Gastroesophageal sphincter (tissue), 4 donors: ENCODE measurements around the gene SPEF2. TPM values are rescaled to one million over a fixed set of nuclear protein-coding genes. Genes with fewer than 3 reads are reported as not detected.

ENCODE experiments used
- ATAC-seq: fragments of 150-250 bp; one replicate; pipeline ENCODE4 v1.9.1; 2016; ENCODE audit warnings: mild to moderate bottlenecking, moderate library complexity
- H3K27ac ChIP-seq, 4 donors: fragments of 200-600 bp; sonication (generic) in 3 of 4; 1 replicate in 3 of 4; 2 replicates in 1 of 4; pipeline ENCODE4 v1.5.1; 2016 to 2019
- H3K27me3 ChIP-seq: fragments of 200-600 bp; sonication (generic); one replicate; pipeline ENCODE4 v1.5.1; 2019
- H3K36me3 ChIP-seq, 2 donors: fragments of 200-600 bp; sonication (generic); one replicate each; pipeline ENCODE4 v1.5.1; 2019; ENCODE audit warnings: control low read depth in 1 of 2
- H3K4me1 ChIP-seq, 3 donors: fragments of 200-600 bp; sonication (generic); 1 replicate in 2 of 3; 2 replicates in 1 of 3; pipeline ENCODE4 v1.5.1; 2016 to 2019; ENCODE audit warnings: control low read depth in 2 of 3
- H3K4me3 ChIP-seq, 2 donors: fragments of 200-600 bp; sonication (generic); one replicate each; pipeline ENCODE4 v1.5.1; 2019; ENCODE audit warnings: mild to moderate bottlenecking in 1 of 2, moderate library complexity in 1 of 2
- H3K9me3 ChIP-seq, 3 donors: fragments of 200-600 bp; sonication (generic); one replicate each; pipeline ENCODE4 v1.5.1; 2017 to 2019; ENCODE audit warnings: control low read depth in 2 of 3
- EP300 ChIP-seq: sonication (generic); formaldehyde crosslinking; IDR thresholded peaks from one replicate; pipeline ENCODE4 v1.6.1; 2017; ENCODE audit warnings: antibody characterized with exemption, mild to moderate bottlenecking
- POLR2A ChIP-seq, 2 donors: fragments of 450-650 bp; IDR thresholded peaks; one replicate each; pipeline ENCODE4 v1.6.1; 2017; ENCODE audit warnings: antibody characterized with exemption in 2 of 2, mild to moderate bottlenecking in 2 of 2, moderate library complexity in 1 of 2
- POLR2AphosphoS5 ChIP-seq: sonication (generic); formaldehyde crosslinking; IDR thresholded peaks from one replicate; pipeline ENCODE4 v1.6.1; 2017; ENCODE audit warnings: antibody characterized with exemption
- WGBS, 2 donors: methylation state at CpG; one replicate each; pipeline ENCODE4 v1.1.5; 2018; ENCODE audit warnings: low coverage in 1 of 2; 5-methylcytosine and 5-hydroxymethylcytosine counted together
- total RNA-seq, 4 donors: library from RNA; depleted of rRNA; stranded (reverse); fragments of >200 nt; gene quantifications; one replicate each; pipeline ENCODE4 v1.1.0, GENCODE V29; 2016
- TF ChIP-seq, protein P1 (sequence below), 4 experiments: fragments of 200-600 bp in 2 of 4; fragments of 450-650 bp in 2 of 4; sonication (generic) in 1 of 4; IDR thresholded peaks; one replicate each; pipeline ENCODE4 v1.5.1; 2017 to 2019; ENCODE audit warnings: antibody characterized with exemption in 4 of 4, mild to moderate bottlenecking in 2 of 4, moderate library complexity in 2 of 4

Gene SPEF2
- total RNA-seq, 4 donors from 2014 or later, result 2.1 to 5.8 (median 3.1) TPM

DNA sequence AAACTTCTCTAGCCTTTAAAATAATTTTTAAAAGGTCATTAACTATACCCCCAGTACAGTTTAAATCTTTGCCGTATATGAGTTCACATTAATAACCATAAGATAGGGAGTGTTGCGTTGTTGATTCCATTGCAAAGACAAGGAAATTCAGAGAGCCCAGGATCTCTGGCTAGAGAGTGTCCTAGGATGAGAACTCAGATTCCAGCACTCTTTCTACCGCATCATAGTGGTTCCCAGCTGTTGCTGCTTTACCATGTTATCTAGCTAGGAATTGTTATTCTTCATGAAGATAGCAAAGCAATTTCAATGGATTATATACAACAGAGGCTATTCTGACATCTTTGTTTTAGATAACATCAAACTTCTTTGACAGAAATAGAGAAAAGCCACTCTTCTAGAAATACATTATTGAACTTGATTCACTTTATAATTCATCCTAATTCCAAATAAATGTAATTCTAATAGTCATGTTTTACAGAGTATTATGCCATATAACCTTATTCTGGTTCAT, 160.7 kb downstream of the SPEF2 start:
- H3K27ac ChIP-seq, result no peak overlapping the region
- peaks cover 0 to 9% (median 0%) of the 10 kb centered on the region in 3 donors for H3K4me1 ChIP-seq
- no peaks in the 10 kb centered on the region for H3K27me3 ChIP-seq
- H3K9me3 ChIP-seq, result no peaks in the 10 kb centered on the region
- 71 to 92% methylated on average over 3 of the region's 3 CpGs for WGBS, 2 donors
- H3K4me3 ChIP-seq, result no peak overlapping the region
- ATAC-seq, result no peak
- H3K36me3 ChIP-seq, result no peaks in the 10 kb centered on the region
- no peak for TF ChIP-seq POLR2A (IDR thresholded peaks at IDR 0.05)
- TF ChIP-seq EP300, result no peak
- no peak for TF ChIP-seq POLR2AphosphoS5
- TF ChIP-seq, protein P1, sequence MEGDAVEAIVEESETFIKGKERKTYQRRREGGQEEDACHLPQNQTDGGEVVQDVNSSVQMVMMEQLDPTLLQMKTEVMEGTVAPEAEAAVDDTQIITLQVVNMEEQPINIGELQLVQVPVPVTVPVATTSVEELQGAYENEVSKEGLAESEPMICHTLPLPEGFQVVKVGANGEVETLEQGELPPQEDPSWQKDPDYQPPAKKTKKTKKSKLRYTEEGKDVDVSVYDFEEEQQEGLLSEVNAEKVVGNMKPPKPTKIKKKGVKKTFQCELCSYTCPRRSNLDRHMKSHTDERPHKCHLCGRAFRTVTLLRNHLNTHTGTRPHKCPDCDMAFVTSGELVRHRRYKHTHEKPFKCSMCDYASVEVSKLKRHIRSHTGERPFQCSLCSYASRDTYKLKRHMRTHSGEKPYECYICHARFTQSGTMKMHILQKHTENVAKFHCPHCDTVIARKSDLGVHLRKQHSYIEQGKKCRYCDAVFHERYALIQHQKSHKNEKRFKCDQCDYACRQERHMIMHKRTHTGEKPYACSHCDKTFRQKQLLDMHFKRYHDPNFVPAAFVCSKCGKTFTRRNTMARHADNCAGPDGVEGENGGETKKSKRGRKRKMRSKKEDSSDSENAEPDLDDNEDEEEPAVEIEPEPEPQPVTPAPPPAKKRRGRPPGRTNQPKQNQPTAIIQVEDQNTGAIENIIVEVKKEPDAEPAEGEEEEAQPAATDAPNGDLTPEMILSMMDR (IDR thresholded peaks at IDR 0.05), result no peak

GRCh38 chr5:35780236-35780635, 162.6 kb downstream of the SPEF2 start:
- Histone ChIP-seq H3K27ac (no peak overlapping the region), H3K4me1 (peaks cover 0 to 9% (median 0%) of the 10 kb centered on the region in 3 donors), H3K27me3 (no peaks in the 10 kb centered on the region), H3K9me3 (no peaks in the 10 kb centered on the region), H3K4me3 (no peak overlapping the region), H3K36me3 (no peaks in the 10 kb centered on the region)
- 84 to 95% methylated on average over 3 to 6 of the region's 6 CpGs for WGBS, 2 donors
- ATAC-seq, result no peak
- TF ChIP-seq, protein P1 (IDR thresholded peaks at IDR 0.05), result no peak
- TF ChIP-seq EP300 (no peak), POLR2A (IDR thresholded peaks at IDR 0.05) (no peak), POLR2AphosphoS5 (no peak)

DNA sequence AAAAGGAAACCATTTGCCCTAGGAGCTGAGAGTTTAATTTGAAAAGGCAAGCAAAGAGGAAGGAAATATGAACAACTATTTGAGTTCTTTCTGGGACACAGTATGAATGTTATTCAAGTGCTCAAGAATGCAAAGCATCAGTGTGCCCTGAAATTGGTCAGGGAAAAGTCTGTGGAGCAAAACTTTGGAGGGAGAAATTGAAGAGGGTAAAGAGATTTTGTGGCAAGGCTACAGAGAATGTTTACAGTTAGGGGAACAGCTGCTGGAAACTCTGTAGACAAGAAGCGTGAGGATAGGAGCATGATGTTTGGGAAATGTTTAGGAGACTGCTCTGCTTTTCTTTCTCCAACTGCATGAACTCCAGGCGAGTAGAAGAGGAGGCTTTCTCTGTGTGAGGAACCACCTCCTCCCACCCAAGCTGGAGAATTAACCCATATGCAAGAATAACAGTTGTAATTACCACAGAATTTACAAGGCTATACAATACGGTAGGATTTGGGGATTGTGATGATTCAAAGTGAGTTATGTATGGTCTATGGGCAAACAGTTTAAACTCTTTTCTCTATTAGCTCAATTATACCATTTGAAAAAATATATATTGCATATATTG, 163.6 kb downstream of the SPEF2 start:
- Histone ChIP-seq H3K9me3 (no peaks in the 10 kb centered on the region), H3K27ac (no peak overlapping the region), H3K4me3 (no peak overlapping the region), H3K36me3 (no peaks in the 10 kb centered on the region), H3K4me1 (peaks cover 0 to 9% (median 0%) of the 10 kb centered on the region in 3 donors), H3K27me3 (no peaks in the 10 kb centered on the region)
- TF ChIP-seq POLR2A (IDR thresholded peaks at IDR 0.05), result no peak
- TF ChIP-seq EP300, result no peak
- no peak for TF ChIP-seq POLR2AphosphoS5
- TF ChIP-seq, protein P1 (IDR thresholded peaks at IDR 0.05), result no peak
- ATAC-seq, result no peak
- 19 to 32% methylated on average over 3 of the region's 3 CpGs for WGBS, 2 donors

GRCh38 chr5:35783551-35783950, 165.9 kb downstream of the SPEF2 start:
- WGBS, 2 donors, result 0 to 100% methylated on average over 1 of the region's 1 CpG
- TF ChIP-seq POLR2A (IDR thresholded peaks at IDR 0.05) (no peak), EP300 (no peak), POLR2AphosphoS5 (no peak)
- TF ChIP-seq, protein P1 (IDR thresholded peaks at IDR 0.05), result no peak
- no peaks in the 10 kb centered on the region for H3K9me3 ChIP-seq
- no peak for ATAC-seq
- no peaks in the 10 kb centered on the region for H3K36me3 ChIP-seq
- no peak overlapping the region for H3K27ac ChIP-seq
- H3K4me1 ChIP-seq, result peaks cover 0 to 9% (median 0%) of the 10 kb centered on the region in 3 donors
- H3K4me3 ChIP-seq, result no peak overlapping the region
- no peaks in the 10 kb centered on the region for H3K27me3 ChIP-seq

GRCh38 chr5:35785601-35786085, 168.0 kb downstream of the SPEF2 start:
- H3K27me3 ChIP-seq, result no peaks in the 10 kb centered on the region
- no peaks in the 10 kb centered on the region for H3K36me3 ChIP-seq
- no peak overlapping the region for H3K27ac ChIP-seq
- no peak for ATAC-seq
- TF ChIP-seq, protein P1 (IDR thresholded peaks at IDR 0.05), result no peak
- peaks cover 0 to 9% (median 0%) of the 10 kb centered on the region in 3 donors for H3K4me1 ChIP-seq
- no peaks in the 10 kb centered on the region for H3K9me3 ChIP-seq
- 74 to 93% methylated on average over 2 to 4 of the region's 4 CpGs for WGBS, 2 donors
- H3K4me3 ChIP-seq, result no peak overlapping the region
